GM13976 (cell line): ENCODE data around the gene SLC34A3.
"Not testable (repeated sequence)": the region's sequence is repeated elsewhere in the genome, so short reads cannot be mapped to it uniquely, and the experiment has no call there.

ENCODE experiments used
- DNase-seq: peaks from one replicate; pipeline ENCODE4 v3.0.0; 2012; ENCODE audit warnings: low spot score
- in situ Hi-C: fragments of 300-500 bp; cut with MboI; formaldehyde crosslinking; loops from one replicate; pipeline ENCODE4 v1.12.0; 2022; ENCODE audit warnings: low sequenced_read_pairs, mixed read lengths, inconsistent platforms; ENCODE audit not compliant: unreplicated experiment
- TF ChIP-seq, protein P1 (sequence below): IDR thresholded peaks from 2 replicates; pipeline ENCODE4 v1.5.1; 2012; ENCODE audit warnings: borderline replicate concordance, mild to moderate bottlenecking; ENCODE audit not compliant: insufficient read depth; ENCODE audit errors: extremely low read depth, missing control alignments, control extremely low read depth

Gene SLC34A3

DNA sequence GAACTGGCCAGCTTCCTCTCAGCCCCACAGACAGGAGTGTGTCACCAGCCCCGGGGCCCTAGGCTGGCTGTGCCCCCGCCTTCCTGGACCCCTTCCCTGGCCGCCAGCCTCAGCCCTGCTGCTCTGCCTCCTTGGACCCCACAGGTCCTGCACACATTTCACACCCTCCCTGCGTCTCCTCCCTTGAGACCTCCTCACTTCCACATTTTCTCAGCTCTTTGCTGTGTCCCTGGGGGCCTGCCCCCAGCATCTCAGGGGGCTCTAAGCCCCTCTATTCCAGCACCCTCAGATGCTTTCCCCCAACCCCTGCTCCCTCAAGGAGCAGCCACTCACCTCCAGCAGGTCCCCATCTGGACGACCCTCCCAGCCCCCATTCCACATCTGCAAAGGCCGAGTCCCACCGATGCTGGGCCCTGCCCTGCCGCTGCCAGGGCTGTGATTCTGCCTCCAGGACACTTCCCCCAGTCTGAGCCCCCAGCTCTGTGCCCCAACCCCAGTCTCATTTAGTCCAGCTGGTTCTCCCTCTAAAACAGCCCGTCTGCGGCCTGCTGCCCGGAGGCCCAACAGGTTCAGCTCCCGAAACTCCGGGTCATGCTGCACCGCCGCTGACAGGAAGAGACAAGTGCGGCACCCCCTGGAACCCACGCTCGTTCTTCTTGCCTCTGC, 4.2 kb downstream of the SLC34A3 start:
- TF ChIP-seq, protein P1, sequence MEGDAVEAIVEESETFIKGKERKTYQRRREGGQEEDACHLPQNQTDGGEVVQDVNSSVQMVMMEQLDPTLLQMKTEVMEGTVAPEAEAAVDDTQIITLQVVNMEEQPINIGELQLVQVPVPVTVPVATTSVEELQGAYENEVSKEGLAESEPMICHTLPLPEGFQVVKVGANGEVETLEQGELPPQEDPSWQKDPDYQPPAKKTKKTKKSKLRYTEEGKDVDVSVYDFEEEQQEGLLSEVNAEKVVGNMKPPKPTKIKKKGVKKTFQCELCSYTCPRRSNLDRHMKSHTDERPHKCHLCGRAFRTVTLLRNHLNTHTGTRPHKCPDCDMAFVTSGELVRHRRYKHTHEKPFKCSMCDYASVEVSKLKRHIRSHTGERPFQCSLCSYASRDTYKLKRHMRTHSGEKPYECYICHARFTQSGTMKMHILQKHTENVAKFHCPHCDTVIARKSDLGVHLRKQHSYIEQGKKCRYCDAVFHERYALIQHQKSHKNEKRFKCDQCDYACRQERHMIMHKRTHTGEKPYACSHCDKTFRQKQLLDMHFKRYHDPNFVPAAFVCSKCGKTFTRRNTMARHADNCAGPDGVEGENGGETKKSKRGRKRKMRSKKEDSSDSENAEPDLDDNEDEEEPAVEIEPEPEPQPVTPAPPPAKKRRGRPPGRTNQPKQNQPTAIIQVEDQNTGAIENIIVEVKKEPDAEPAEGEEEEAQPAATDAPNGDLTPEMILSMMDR, result no peak
- DNase-seq, result no peak
- in situ Hi-C loops, result no loop called here

DNA sequence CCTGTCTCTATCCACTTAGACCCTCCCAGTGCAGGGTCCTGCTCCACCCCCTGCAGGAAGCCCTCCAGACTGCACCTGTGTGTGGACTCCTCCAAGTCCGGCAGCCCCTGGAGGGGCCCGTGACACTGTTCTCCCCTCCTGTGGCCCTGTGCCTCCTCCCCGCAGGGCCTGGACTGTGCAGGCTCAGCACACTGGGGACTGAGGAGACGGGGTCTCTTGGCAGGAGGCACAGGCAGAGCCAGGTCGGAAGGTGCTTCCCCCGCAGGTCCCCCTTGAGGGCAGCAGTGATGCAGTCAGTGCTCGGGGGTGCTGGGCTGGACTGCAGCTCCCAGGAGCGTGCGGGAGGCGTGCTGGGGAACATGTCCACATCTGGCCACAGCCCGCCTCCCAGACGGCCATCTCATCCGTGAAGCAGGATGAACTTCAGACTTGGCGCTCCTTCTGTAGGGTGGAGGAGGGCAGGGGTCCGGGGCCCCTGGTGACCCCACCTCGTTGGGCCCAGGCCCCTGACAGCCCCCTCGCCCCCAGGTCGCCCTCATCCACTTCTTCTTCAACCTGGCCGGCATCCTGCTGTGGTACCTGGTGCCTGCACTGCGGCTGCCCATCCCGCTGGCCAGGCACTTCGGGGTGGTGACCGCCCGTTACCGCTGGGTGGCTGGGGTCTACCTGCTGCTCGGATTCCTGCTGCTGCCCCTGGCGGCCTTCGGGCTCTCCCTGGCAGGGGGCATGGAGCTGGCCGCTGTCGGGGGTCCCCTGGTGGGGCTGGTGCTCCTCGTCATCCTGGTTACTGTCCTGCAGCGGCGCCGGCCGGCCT, 4.9 kb downstream of the SLC34A3 start:
- TF ChIP-seq, protein P1, result no peak
- in situ Hi-C loops, result no loop called here
- no peak for DNase-seq

DNA sequence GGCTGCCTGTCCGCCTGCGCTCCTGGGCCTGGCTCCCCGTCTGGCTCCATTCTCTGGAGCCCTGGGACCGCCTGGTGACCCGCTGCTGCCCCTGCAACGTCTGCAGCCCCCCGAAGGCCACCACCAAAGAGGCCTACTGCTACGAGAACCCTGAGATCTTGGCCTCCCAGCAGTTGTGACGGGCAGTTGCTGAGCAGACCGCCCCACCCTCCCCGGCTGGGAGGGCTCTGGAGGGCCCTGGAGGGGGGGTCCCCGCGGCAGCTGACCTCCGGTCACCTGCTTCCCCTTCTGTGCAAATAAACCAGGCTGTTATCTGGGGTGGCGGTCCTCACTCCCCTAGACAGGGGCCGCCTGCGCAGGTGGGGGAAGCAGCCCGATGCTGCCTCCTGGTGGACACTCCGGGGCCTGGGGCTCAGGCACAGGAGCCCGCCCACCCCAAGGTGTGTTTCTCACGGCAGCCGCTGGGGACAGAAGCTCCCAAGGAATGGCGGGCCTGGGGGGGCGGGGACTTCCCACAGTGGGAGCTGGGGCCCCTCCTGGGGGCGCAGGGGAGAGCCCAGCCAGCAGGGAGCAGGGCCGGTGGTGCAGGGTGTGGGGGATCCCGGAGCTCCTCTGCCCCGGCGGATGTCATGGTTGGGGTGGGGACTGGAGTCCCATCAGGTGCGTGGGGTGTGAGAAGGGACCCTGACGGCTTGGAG, 5.7 kb downstream of the SLC34A3 start:
- in situ Hi-C loops, result no loop called here

DNA sequence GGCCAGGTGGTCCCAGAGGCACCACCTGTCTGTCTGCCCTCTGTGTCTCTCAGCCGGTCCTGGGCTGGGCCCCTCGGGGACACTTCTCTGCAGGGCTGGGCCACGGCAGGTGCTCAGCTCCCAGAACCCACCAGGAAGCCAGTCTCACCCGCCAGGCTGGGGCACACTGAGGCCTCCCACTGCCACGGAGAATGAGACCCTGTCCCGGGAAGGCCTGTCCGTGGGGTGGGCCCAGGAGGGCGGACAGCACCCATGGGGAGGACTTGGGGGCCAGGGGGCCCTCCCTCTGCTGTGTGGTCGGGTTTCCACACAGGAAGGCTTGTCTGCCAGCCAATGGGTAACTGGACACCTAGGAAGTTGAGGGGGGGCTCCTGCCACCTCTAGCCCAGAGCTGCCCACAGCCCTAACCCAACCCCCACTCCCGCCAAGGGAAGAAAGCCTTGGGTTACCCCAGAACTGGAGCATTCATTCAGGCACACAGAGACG, 6.3 kb downstream of the SLC34A3 start:
- DNase-seq, result no peak
- TF ChIP-seq, protein P1, result no peak
- in situ Hi-C loops, result no loop called here

More for the DNA sequence above, 5.7 kb downstream of the SLC34A3 start:
- peak; percentile 97 for DNase-seq
- TF ChIP-seq, protein P1, result peak; percentile 100

DNA sequence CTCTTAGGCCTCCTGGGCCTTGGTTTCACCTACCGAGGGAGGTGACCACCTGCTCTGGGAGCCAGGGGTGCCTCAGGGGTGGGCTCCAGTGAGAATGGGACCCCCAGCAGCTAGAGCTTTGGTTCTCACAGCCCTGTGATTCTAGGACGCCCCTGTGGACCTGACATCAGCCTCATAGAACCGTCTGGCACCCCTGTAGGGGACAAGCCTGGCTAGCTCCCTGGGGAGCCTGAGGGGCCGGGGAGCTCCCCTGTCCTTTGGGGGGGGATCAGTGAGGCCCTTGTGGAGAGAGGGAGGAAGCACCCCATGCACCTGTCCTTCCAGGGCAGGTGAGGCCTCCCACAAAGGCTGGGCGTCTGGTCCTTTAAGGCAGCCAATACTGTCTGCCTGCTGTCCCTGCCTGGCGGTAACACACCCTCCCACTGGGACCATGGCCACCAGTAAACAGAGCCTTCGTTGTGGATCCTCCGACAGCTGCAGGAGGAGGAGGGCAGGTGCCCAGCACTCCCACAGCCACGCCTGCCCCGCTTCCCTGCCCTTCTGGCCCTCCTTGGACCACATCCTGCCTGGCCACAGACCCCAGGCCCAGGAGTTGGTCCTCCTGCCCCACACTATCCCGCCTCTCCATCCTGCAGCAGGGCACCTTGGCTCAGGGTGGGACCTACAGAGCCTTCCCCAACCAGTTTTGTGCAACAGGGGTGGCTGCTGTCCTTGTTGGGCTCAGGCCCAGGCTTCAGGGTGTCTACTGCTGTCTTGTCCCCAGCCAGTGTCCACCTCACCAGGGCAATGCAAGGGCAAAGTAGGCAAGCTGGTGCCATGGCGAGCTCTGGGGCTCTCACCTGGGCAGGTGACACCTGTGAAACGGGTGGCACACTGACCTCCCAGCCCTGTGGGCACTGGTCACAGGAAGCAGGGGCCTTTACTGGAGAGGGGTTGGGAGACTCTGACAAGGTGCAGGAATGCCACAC, 7.3 kb downstream of the SLC34A3 start:
- no peak for DNase-seq
- TF ChIP-seq, protein P1, result no peak
- in situ Hi-C loops, result no loop called here

DNA sequence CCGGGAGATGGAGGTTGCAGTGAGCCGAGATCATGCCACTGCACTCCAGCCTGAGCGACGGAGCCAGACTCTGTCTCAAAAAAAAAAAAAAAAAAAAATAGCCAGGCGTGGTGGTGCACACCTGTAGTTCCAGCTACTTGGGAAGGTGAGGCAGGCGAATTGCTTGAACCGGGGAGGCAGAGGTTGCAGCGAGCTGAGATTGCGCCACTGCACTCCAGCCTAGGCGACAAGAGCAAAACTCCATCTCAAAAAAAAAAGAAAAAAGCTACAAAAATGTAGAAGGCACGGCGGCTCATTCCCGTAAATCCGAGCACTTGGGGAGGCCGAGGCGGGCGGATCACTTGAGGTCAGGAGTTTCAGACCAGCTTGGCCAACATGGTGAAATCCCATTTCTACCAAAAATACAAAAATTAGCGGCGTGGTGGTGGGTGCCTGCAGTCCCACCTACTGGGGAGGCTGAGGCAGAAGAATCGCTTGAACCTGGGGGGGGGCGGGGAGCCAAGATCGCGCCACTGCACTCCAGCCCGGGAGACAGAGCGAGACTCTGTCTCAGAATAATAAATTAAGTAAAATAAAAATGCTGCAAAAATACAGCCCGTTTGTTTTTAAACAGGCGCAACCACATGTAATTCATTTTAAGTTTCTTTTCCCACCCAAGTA, 9.0 kb downstream of the SLC34A3 start:
- DNase-seq, result not testable (repeated sequence)

More for the DNA sequence above, 9.0 kb downstream of the SLC34A3 start:
- in situ Hi-C loops, result not testable (repeated sequence)
